Dermis blood vessel endothelial cell (primary cell): ENCODE measurements around the gene SOX30. TPM values are rescaled to one million over a fixed set of nuclear protein-coding genes. Genes with fewer than 3 reads are reported as not detected.
"Not testable (repeated sequence)": the region's sequence is repeated elsewhere in the genome, so short reads cannot be mapped to it uniquely, and the experiment has no call there.

Source experiments
- DNase-seq: peaks from one replicate; pipeline ENCODE4 v3.0.0; 2010
- total RNA-seq: library from RNA; depleted of rRNA; stranded (reverse); fragments of >200 nt; gene quantifications from 2 replicates; pipeline ENCODE4 v1.2.3, GENCODE V29; 2014

The SOX30 gene
- under 0.01 and 0.09 TPM in 2 replicates for total RNA-seq

- DNase-seq: no peak
Measured at GRCh38 chr5:157652377-157652692, at the start of gene SOX30. Gene SOX30 (minus strand): TSS chr5:157652438. CDS start chr5:157652078, 360 bp downstream.

GRCh38 chr5:157698674-157699073 is 46.4 kb upstream of the SOX30 start:
- DNase-seq: not testable (repeated sequence)

GRCh38 chr5:157696154-157696553 is 43.9 kb upstream of the SOX30 start:
- DNase-seq: not testable (repeated sequence)

GRCh38 chr5:157693816-157694215 is 41.6 kb upstream of the SOX30 start:
- not testable (repeated sequence) for DNase-seq

- DNase-seq: no peak
Measured at GRCh38 chr5:157690690-157691433, 38.6 kb upstream of the SOX30 start.

- peak; percentile 9 for DNase-seq
Measured at GRCh38 chr5:157689942-157690689, 37.9 kb upstream of the SOX30 start.

GRCh38 chr5:157687198-157687554 is 34.9 kb upstream of the SOX30 start:
- no peak for DNase-seq

GRCh38 chr5:157686276-157687197 is 34.3 kb upstream of the SOX30 start:
- not testable (repeated sequence) for DNase-seq

- DNase-seq: no peak
Measured at GRCh38 chr5:157682257-157682656, 30.0 kb upstream of the SOX30 start.

- DNase-seq: no peak
Measured at GRCh38 chr5:157681048-157681447, 28.8 kb upstream of the SOX30 start.

GRCh38 chr5:157680239-157680638 is 28.0 kb upstream of the SOX30 start:
- DNase-seq: no peak

GRCh38 chr5:157679801-157680200 is 27.6 kb upstream of the SOX30 start:
- no peak for DNase-seq

GRCh38 chr5:157677931-157678330 is 25.7 kb upstream of the SOX30 start:
- DNase-seq: no peak

GRCh38 chr5:157674351-157674750 is 22.1 kb upstream of the SOX30 start:
- not testable (repeated sequence) for DNase-seq

- no peak for DNase-seq
Measured at GRCh38 chr5:157672976-157673375, 20.7 kb upstream of the SOX30 start.

GRCh38 chr5:157671592-157672330 is 19.5 kb upstream of the SOX30 start:
- no peak for DNase-seq

GRCh38 chr5:157670662-157671591 is 18.7 kb upstream of the SOX30 start, which contains the start of gene C5orf52:
Gene C5orf52 (plus strand): TSS chr5:157671533. CDS start chr5:157671615, 82 bp downstream.
- peak; percentile 52 for DNase-seq

- DNase-seq: no peak
Measured at GRCh38 chr5:157669701-157670097, 17.5 kb upstream of the SOX30 start.

GRCh38 chr5:157668356-157668755 is 16.1 kb upstream of the SOX30 start:
- DNase-seq: no peak

GRCh38 chr5:157665467-157666070 is 13.3 kb upstream of the SOX30 start:
- DNase-seq: no peak
